WTC11 (cell line): Measurements from ENCODE around the gene ARL4D. TPM values are rescaled to one million over a fixed set of nuclear protein-coding genes. Genes with fewer than 3 reads are reported as not detected.

Source experiments
- AR ChIP-seq: fragments of 250-450 bp; sonication (Bioruptor Pico); IDR thresholded peaks from 2 replicates; pipeline ENCODE4 v1.9.0; 2021; ENCODE audit warnings: mild to moderate bottlenecking
- ATF1 ChIP-seq: sonication (generic); formaldehyde crosslinking; IDR thresholded peaks from 2 replicates; pipeline ENCODE4 v1.8.1; 2023; ENCODE audit warnings: mild to moderate bottlenecking, moderate library complexity, missing genetic modification reagents
- ATF3 ChIP-seq: sonication (generic); formaldehyde crosslinking; conservative IDR thresholded peaks from 2 replicates; pipeline ENCODE4 v1.8.1; 2022; ENCODE audit warnings: mild to moderate bottlenecking, missing genetic modification reagents
- CBFB ChIP-seq: sonication (generic); formaldehyde crosslinking; IDR thresholded peaks from 2 replicates; pipeline ENCODE4 v1.8.1; 2022; ENCODE audit warnings: mild to moderate bottlenecking, low read depth, missing genetic modification reagents
- CREB1 ChIP-seq: sonication (generic); formaldehyde crosslinking; IDR thresholded peaks from 2 replicates; pipeline ENCODE4 v1.8.0; 2023; ENCODE audit warnings: mild to moderate bottlenecking, missing genetic modification reagents
- CREM ChIP-seq: sonication (generic); formaldehyde crosslinking; IDR thresholded peaks from 2 replicates; pipeline ENCODE4 v1.8.1; 2022; ENCODE audit warnings: mild to moderate bottlenecking, missing genetic modification reagents, moderate library complexity
- ETV6 ChIP-seq: sonication (generic); formaldehyde crosslinking; IDR thresholded peaks from 2 replicates; pipeline ENCODE4 v1.8.1; 2022; ENCODE audit warnings: mild to moderate bottlenecking, missing genetic modification reagents
- GRHL2 ChIP-seq: fragments of 250-450 bp; sonication (Bioruptor Pico); IDR thresholded peaks from 2 replicates; pipeline ENCODE4 v1.8.0; 2022; ENCODE audit warnings: mild to moderate bottlenecking, moderate library complexity; ENCODE audit not compliant: insufficient replicate concordance, severe bottlenecking
- HMGXB4 ChIP-seq: sonication (generic); formaldehyde crosslinking; IDR thresholded peaks from 2 replicates; pipeline ENCODE4 v1.8.1; 2023; ENCODE audit warnings: mild to moderate bottlenecking, moderate library complexity, missing genetic modification reagents
- IRF1 ChIP-seq: sonication (generic); formaldehyde crosslinking; IDR thresholded peaks from 2 replicates; pipeline ENCODE4 v1.8.0; 2023; ENCODE audit warnings: missing genetic modification reagents
- JAZF1 ChIP-seq: fragments of 250-450 bp; sonication (Bioruptor Pico); IDR thresholded peaks from 2 replicates; pipeline ENCODE4 v1.9.0; 2021; ENCODE audit warnings: moderate library complexity, mild to moderate bottlenecking, inconsistent platforms
- MYBL2 ChIP-seq: sonication (generic); formaldehyde crosslinking; IDR thresholded peaks from 2 replicates; pipeline ENCODE4 v1.8.1; 2023; ENCODE audit warnings: mild to moderate bottlenecking, moderate library complexity, missing genetic modification reagents
- NFE2L1 ChIP-seq: sonication (generic); formaldehyde crosslinking; IDR thresholded peaks from 2 replicates; pipeline ENCODE4 v1.8.1; 2023; ENCODE audit warnings: missing genetic modification reagents
- NR2C2 ChIP-seq: sonication (generic); formaldehyde crosslinking; IDR thresholded peaks from 2 replicates; pipeline ENCODE4 v1.8.0; 2022; ENCODE audit warnings: mild to moderate bottlenecking, missing genetic modification reagents
- OVOL2 ChIP-seq: fragments of 250-450 bp; sonication (Bioruptor Pico); IDR thresholded peaks from 2 replicates; pipeline ENCODE4 v1.9.0; 2021; ENCODE audit warnings: mild to moderate bottlenecking, borderline replicate concordance
- PREB ChIP-seq: sonication (generic); formaldehyde crosslinking; IDR thresholded peaks from 2 replicates; pipeline ENCODE4 v1.8.1; 2022; ENCODE audit warnings: mild to moderate bottlenecking, missing genetic modification reagents, moderate library complexity, borderline replicate concordance
- SP1 ChIP-seq: sonication (generic); formaldehyde crosslinking; conservative IDR thresholded peaks from 2 replicates; pipeline ENCODE4 v1.8.1; 2022; ENCODE audit warnings: missing genetic modification reagents
- TEAD1 ChIP-seq: sonication (generic); formaldehyde crosslinking; IDR thresholded peaks from 2 replicates; pipeline ENCODE4 v1.8.0; 2022; ENCODE audit warnings: mild to moderate bottlenecking, missing genetic modification reagents
- TP53 ChIP-seq: sonication (generic); formaldehyde crosslinking; IDR thresholded peaks from 2 replicates; pipeline ENCODE4 v1.8.1; 2023; ENCODE audit warnings: mild to moderate bottlenecking, missing genetic modification reagents
- USF1 ChIP-seq: sonication (generic); formaldehyde crosslinking; IDR thresholded peaks from 2 replicates; pipeline ENCODE4 v1.8.0; 2022; ENCODE audit warnings: mild to moderate bottlenecking, missing genetic modification reagents
- ZBTB21 ChIP-seq: sonication (generic); formaldehyde crosslinking; IDR thresholded peaks from 2 replicates; pipeline ENCODE4 v1.8.1; 2023; ENCODE audit warnings: mild to moderate bottlenecking, missing genetic modification reagents, borderline replicate concordance
- ZBTB43 ChIP-seq: sonication (generic); formaldehyde crosslinking; IDR thresholded peaks from 2 replicates; pipeline ENCODE4 v1.8.1; 2023; ENCODE audit warnings: mild to moderate bottlenecking, missing genetic modification reagents
- ZNF396 ChIP-seq: fragments of 250-450 bp; sonication (Bioruptor Pico); IDR thresholded peaks from 2 replicates; pipeline ENCODE4 v1.8.0; 2021; ENCODE audit warnings: mild to moderate bottlenecking, moderate library complexity, borderline replicate concordance
- ZNF512 ChIP-seq: sonication (generic); formaldehyde crosslinking; IDR thresholded peaks from 2 replicates; pipeline ENCODE4 v1.8.1; 2022; ENCODE audit warnings: missing genetic modification reagents, borderline replicate concordance
- ZNF532 ChIP-seq: fragments of 250-450 bp; sonication (Bioruptor Pico); IDR thresholded peaks from 2 replicates; pipeline ENCODE4 v1.9.0; 2021; ENCODE audit warnings: mild to moderate bottlenecking, borderline replicate concordance
- total RNA-seq: library from RNA; stranded (reverse); gene quantifications from 3 replicates; pipeline ENCODE4 v1.2.3, GENCODE V29; 2021

ARL4D gene
- total RNA-seq, 1 experiment from 2014 or later: 11.9 TPM

GRCh38 chr17:43367737-43368242 lies 31.0 kb upstream of the ARL4D start (continued):
- no peak for TF ChIP-seq ZBTB43 (CRISPR knock-in tag)
- TF ChIP-seq NFE2L1 (CRISPR knock-in tag): no peak
- TF ChIP-seq ZNF396: no peak
- no peak for TF ChIP-seq HMGXB4 (CRISPR knock-in tag)
- TF ChIP-seq CREM (CRISPR knock-in tag): no peak; the same call in 1 of the 2 replicates
- TF ChIP-seq AR: peak; percentile 97
- no peak for TF ChIP-seq CBFB (CRISPR knock-in tag)
- TF ChIP-seq ATF3: no peak
- TF ChIP-seq IRF1: 0 out of 2 replicates have a peak, but pooled peaks have one; percentile 16
- TF ChIP-seq ZNF512 (CRISPR knock-in tag): no peak
- no peak for TF ChIP-seq NR2C2
- TF ChIP-seq TEAD1: no peak
- TF ChIP-seq MYBL2 (CRISPR knock-in tag): no peak
- no peak for TF ChIP-seq GRHL2 (CRISPR knock-in tag)
- TF ChIP-seq OVOL2 (CRISPR knock-in tag): no peak
- TF ChIP-seq PREB (CRISPR knock-in tag): peak; percentile 66; the same call in 1 of the 2 replicates
- TF ChIP-seq ZNF532 (CRISPR knock-in tag): peak; percentile 99
- no peak; the same call in 1 of the 2 replicates for TF ChIP-seq SP1 (CRISPR knock-in tag)
- TF ChIP-seq TP53: no peak
- no peak for TF ChIP-seq USF1
- TF ChIP-seq CREB1 (CRISPR knock-in tag): no peak
- TF ChIP-seq ATF1 (CRISPR knock-in tag): no peak
- TF ChIP-seq ETV6 (CRISPR knock-in tag): no peak; the same call in 1 of the 2 replicates
- no peak for TF ChIP-seq JAZF1 (CRISPR knock-in tag)
- TF ChIP-seq ZBTB21 (CRISPR knock-in tag): no peak
